HG02759 (cell line): ENCODE data around the gene FARP2.
"Not testable (repeated sequence)": the region's sequence is repeated elsewhere in the genome, so short reads cannot be mapped to it uniquely, and the experiment has no call there.

ENCODE experiments used
- ATAC-seq: cut with Tn5 transposase; IDR thresholded peaks from one replicate; pipeline ENCODE4 v1.9.1; 2021; ENCODE audit warnings: mild to moderate bottlenecking, moderate library complexity; ENCODE audit not compliant: unreplicated experiment

Gene FARP2

GRCh38 chr2:241519669-241520068 is 163.6 kb downstream of the FARP2 start:
- no peak for ATAC-seq

- no peak for ATAC-seq
Measured at GRCh38 chr2:241522477-241522876, 166.4 kb downstream of the FARP2 start.

GRCh38 chr2:241525818-241526780 is 170.0 kb downstream of the FARP2 start:
- ATAC-seq: not testable (repeated sequence)

GRCh38 chr2:241530571-241530970 is 174.5 kb downstream of the FARP2 start:
- ATAC-seq: no peak

DNA sequence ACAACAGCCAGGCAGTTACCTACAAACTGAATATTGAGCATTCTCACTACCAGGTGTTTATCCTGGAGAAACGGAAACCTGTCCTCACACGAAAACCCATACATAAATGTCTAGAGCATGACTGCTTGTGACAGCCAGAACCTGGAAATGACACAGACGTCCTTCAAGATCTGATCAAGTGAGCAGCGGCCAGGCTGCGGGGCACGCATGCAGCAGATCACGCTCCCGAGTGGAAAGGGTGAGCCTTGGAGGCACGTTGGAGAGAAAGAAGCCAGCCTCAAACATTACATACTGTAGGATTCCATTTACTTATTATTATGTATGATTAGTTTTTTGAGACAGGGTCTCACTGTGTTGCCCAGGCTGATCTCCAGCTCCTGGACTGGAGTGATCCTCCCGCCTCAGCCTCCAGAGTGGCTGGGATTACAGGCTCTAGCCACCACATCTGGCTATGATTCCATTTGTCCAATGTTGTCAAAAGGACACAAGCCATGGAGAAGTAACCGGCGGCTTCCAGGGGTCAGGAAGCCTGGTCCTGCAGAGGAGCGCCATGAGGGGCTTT is 175.2 kb downstream of the FARP2 start:
- ATAC-seq: no peak

GRCh38 chr2:241532168-241532567 is 176.1 kb downstream of the FARP2 start:
- no peak for ATAC-seq

DNA sequence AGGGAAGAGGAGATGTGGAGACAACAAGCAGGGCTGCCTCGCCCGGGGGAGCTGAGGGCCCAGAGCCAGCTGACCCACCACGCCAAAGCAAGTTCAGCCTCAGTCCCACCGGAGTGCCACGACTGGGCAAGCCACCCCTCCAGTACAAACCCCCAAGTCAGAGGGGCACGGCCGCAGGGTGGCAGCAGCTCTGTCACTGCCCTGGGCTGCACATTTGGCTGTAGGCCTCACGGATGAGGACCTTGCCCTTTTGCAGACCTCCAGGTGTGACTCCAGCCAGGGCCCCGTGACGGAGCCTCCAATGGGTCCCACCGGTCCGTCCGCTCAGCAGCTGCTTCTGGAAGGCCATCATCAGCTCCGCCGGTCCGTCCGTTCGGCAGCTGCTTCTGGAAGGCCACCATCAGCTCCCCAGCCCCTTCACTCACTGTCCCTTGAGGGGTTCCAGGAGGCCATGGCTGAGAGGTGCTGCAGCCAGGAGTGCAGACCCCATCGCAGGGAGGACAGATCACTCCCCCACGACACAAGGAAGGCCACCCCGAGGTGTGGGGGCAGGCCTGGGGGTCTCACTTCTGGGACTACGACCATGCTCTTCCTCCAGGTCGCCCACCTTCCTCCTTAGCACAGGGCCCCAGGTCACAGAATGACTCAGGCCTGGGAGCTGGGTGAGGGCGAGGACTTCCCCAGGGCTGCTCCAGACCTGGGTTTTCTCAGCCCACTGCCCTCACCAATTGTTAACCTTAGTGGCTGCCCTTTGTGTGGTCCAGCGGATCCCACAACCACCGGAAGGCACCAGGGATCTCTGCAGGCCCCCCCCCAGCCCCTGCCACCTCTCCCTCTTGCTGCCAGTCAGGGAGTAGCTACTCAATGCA is 176.9 kb downstream of the FARP2 start:
- ATAC-seq: no peak

- ATAC-seq: no peak
Measured at GRCh38 chr2:241534293-241534692, 178.2 kb downstream of the FARP2 start.

- no peak for ATAC-seq
Measured at GRCh38 chr2:241534701-241535375, 178.8 kb downstream of the FARP2 start.

- no peak for ATAC-seq
Measured at GRCh38 chr2:241535871-241536655, 180.0 kb downstream of the FARP2 start.

GRCh38 chr2:241538838-241539615 is 182.9 kb downstream of the FARP2 start:
- ATAC-seq: no peak

GRCh38 chr2:241539616-241540374 is 183.7 kb downstream of the FARP2 start:
- no peak for ATAC-seq

GRCh38 chr2:241540401-241540770 is 184.3 kb downstream of the FARP2 start:
- no peak for ATAC-seq

- no peak for ATAC-seq
Measured at GRCh38 chr2:241540771-241541561, 184.9 kb downstream of the FARP2 start.

DNA sequence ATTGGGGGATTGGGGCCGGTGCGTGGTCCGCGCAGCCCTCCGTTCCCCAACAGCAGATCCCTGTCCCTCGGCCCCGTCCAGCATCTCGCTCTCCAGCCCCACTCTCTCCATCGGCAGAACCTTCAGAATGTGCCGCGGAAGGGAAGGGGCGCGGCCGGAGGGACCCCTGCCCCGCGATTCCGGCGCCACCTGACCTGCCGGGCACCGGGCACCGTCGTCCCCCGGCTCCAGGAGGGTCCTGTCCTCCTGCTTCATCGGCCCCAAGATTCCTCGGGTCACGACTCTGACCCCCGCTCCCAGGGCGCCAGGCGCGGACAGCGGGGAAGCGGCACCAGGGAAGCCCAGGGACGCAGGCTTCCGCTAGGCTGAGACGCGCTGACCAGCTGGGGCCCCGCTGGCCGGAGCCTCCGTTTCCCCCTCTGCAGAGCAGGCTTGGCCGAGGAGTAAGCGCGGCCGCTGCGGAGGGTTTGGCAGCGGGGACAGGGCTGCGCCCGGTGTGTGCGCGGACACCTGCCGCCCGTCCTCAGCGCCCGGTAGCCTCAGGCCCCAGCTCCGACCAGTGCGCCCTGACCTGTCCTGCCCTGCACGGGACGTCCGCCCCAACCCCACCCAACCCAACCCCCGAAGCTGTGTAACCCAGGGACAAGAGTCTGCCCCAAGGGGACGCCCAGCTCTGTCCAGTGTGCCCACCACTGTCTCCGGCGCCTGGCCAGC is 185.6 kb downstream of the FARP2 start:
- no peak for ATAC-seq

DNA sequence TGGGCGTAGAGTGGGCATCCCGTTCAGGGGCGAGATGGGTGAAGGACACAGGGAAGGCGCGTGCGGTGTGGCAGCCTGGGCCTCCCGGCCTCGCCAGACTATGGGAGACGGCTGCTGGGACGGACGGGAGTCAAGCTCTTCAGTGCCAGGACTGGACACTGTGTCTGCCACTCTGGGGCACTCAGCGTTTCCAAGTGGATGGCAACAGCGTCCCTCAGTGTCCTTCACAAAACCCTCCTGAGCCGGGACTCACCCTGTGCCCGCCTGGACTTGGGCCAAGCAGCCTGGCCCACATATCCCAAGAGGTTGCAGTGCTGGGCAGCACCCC is 186.2 kb downstream of the FARP2 start:
- no peak for ATAC-seq
